Measurements from ENCODE around the gene COL9A3.

DNA sequence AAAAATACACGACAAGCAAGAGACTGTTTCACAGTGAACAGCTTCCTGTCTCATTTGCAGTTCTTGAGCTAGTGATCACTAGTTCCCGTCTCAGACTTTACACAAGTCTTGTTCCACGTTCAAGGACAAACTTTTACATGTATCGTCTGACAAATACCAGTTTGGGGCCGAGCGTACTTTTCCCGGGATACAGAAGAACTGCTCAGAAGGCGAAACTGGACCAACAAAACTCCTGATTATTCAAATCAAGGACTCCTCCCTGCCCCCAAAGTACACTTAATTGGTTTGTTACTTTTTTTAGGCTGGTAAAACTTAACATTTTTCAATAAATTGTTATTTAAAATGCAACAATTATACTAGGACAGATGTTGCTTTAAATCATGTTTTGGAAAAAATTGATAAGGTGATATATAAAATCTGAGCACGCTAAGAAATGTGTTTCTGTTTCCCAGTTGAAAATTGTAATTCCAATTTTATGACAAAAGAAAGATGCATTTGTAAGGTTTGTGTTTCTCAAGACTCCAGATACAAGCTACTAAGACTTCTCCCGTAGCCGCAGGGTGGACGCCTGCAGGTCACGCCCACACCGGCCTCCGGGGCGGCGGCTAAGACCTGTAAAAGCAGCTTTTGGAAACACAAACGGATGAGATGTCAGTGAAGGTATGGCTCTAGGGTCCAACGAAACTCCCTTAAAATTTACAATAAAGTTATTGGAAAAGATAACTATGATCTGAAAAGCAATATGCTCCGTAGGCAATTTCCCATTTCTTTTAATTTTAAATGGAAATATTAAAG is 61.6 kb downstream of the COL9A3 start:
- TF ChIP-seq, protein P1, sequence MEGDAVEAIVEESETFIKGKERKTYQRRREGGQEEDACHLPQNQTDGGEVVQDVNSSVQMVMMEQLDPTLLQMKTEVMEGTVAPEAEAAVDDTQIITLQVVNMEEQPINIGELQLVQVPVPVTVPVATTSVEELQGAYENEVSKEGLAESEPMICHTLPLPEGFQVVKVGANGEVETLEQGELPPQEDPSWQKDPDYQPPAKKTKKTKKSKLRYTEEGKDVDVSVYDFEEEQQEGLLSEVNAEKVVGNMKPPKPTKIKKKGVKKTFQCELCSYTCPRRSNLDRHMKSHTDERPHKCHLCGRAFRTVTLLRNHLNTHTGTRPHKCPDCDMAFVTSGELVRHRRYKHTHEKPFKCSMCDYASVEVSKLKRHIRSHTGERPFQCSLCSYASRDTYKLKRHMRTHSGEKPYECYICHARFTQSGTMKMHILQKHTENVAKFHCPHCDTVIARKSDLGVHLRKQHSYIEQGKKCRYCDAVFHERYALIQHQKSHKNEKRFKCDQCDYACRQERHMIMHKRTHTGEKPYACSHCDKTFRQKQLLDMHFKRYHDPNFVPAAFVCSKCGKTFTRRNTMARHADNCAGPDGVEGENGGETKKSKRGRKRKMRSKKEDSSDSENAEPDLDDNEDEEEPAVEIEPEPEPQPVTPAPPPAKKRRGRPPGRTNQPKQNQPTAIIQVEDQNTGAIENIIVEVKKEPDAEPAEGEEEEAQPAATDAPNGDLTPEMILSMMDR (IDR thresholded peaks at IDR 0.05), result no peak
- no peak for TF ChIP-seq POLR2A (IDR thresholded peaks at IDR 0.05)
